K562 (cell line): ENCODE results near the gene KRT38. TPM values are rescaled to one million over a fixed set of nuclear protein-coding genes. Genes with fewer than 3 reads are reported as not detected.

ENCODE experiments used
- CREM ChIP-seq: IDR thresholded peaks from 2 replicates; pipeline ENCODE4 v1.6.1; 2014; ENCODE audit warnings: antibody characterized with exemption, low read depth
- FOXM1 ChIP-seq, 2 experiments: fragments of 450-650 bp in 1 of 2; sonication (generic) in 1 of 2; formaldehyde crosslinking in 1 of 2; IDR thresholded peaks; 2 replicates each; pipeline versions ENCODE4 v1.6.1 to v1.9.0; 2017 to 2022; ENCODE audit warnings: low read depth in 2 of 2, mild to moderate bottlenecking in 2 of 2, missing genetic modification reagents in 1 of 2, moderate library complexity in 1 of 2
- RFX7 ChIP-seq: fragments of 250-450 bp; sonication (Bioruptor Pico); IDR thresholded peaks from 2 replicates; pipeline ENCODE4 v1.5.1; 2021; ENCODE audit warnings: mild to moderate bottlenecking
- SIX5 ChIP-seq, 2 experiments: IDR thresholded peaks; 2 replicates each; pipeline ENCODE4 v1.6.1; 2011; ENCODE audit warnings: low read length in 2 of 2, borderline replicate concordance in 1 of 2, low read depth in 1 of 2, mild to moderate bottlenecking in 1 of 2, moderate library complexity in 1 of 2; ENCODE audit not compliant: insufficient read depth in 1 of 2
- THAP12 ChIP-seq: fragments of 250-450 bp; sonication (Bioruptor Pico); IDR thresholded peaks from 2 replicates; pipeline ENCODE4 v1.9.0; 2021; ENCODE audit warnings: mild to moderate bottlenecking, inconsistent platforms
- polyA plus RNA-seq, 8 experiments: library from polyadenylated mRNA; depleted of rRNA in 4 of 8; stranded (reverse) in 5 of 8; unstranded in 3 of 8; fragments of >200 nt; fragmentation: Nextera tagmentation in 2 of 8; fragmentation: Illumina TruSeq in 1 of 8; extraction: Ambion mirVana in 2 of 8; extraction: Trizol in 1 of 8; gene quantifications; 2 replicates each; pipeline versions ENCODE4 v1.2.1 to v1.2.3, GENCODE V29; 2011 to 2014; ENCODE audit warnings: inconsistent platforms in 1 of 8, missing spikeins in 1 of 8
- total RNA-seq, 7 experiments: library from RNA; depleted of rRNA in 6 of 7; stranded (reverse); fragments of >200 nt in 6 of 7; fragmentation: Illumina TruSeq in 2 of 7; extraction: Trizol in 2 of 7; gene quantifications; 2 replicates each; pipeline versions ENCODE4 v1.2.1 to v1.2.3, GENCODE V29; 2011 to 2021; ENCODE audit warnings: low replicate concordance in 1 of 7
- TF ChIP-seq, protein P1 (sequence below), 2 experiments: fragments of 150-350 bp in 1 of 2; IDR thresholded peaks; 2 replicates each; pipeline ENCODE4 v1.6.1; 2012 to 2016; ENCODE audit warnings: low read depth in 2 of 2, low read length in 2 of 2, mild to moderate bottlenecking in 1 of 2, moderate library complexity in 1 of 2
- TF ChIP-seq, protein P2 (sequence below): fragments of 250-450 bp; sonication (Bioruptor Pico); IDR thresholded peaks from 2 replicates; pipeline ENCODE4 v1.4.0; 2020

The KRT38 gene
- total and polyA plus RNA-seq, 9 of the 15 experiments (the other 6 are each of a cell fraction or from before 2014, with no cell fraction given), result not detected

DNA sequence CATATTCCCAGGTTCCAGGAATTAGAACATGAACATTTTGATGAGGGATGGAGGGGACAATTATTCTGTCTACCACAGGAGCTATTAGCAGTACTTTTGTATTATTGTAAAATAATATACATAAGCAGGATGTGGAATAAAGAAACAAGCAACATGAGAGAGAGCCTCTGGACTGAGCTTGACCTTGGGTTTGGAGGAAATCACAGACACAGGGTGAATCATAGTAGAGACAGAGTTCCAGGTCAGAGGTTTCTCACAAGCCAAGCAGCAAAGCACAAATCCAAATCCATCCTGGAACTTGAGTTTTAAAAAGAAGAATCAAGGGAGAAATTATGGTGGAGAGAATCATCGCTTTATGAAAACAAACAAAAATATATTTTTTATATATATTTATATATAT lies 48.5 kb downstream of the KRT38 start (continued):
- TF ChIP-seq THAP12 (CRISPR knock-in tag) (no peak), RFX7 (no peak), FOXM1 (IDR thresholded peaks at IDR 0.05; ENCODE audit: low read depth) (no peak), FOXM1 (CRISPR knock-in tag; IDR thresholded peaks at IDR 0.05; ENCODE audit: low read depth) (no peak), SIX5 (IDR thresholded peaks at IDR 0.05; ENCODE audit: borderline replicate concordance in 1 of 2, insufficient read depth in 1 of 2, low read depth in 1 of 2, low read length in 2 of 2) (no peak), CREM (no peak)
- TF ChIP-seq, protein P1, sequence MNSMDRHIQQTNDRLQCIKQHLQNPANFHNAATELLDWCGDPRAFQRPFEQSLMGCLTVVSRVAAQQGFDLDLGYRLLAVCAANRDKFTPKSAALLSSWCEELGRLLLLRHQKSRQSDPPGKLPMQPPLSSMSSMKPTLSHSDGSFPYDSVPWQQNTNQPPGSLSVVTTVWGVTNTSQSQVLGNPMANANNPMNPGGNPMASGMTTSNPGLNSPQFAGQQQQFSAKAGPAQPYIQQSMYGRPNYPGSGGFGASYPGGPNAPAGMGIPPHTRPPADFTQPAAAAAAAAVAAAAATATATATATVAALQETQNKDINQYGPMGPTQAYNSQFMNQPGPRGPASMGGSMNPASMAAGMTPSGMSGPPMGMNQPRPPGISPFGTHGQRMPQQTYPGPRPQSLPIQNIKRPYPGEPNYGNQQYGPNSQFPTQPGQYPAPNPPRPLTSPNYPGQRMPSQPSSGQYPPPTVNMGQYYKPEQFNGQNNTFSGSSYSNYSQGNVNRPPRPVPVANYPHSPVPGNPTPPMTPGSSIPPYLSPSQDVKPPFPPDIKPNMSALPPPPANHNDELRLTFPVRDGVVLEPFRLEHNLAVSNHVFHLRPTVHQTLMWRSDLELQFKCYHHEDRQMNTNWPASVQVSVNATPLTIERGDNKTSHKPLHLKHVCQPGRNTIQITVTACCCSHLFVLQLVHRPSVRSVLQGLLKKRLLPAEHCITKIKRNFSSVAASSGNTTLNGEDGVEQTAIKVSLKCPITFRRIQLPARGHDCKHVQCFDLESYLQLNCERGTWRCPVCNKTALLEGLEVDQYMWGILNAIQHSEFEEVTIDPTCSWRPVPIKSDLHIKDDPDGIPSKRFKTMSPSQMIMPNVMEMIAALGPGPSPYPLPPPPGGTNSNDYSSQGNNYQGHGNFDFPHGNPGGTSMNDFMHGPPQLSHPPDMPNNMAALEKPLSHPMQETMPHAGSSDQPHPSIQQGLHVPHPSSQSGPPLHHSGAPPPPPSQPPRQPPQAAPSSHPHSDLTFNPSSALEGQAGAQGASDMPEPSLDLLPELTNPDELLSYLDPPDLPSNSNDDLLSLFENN (IDR thresholded peaks at IDR 0.05; ENCODE audit: low read depth in 2 of 2, low read length in 2 of 2), result no peak
- TF ChIP-seq, protein P2, sequence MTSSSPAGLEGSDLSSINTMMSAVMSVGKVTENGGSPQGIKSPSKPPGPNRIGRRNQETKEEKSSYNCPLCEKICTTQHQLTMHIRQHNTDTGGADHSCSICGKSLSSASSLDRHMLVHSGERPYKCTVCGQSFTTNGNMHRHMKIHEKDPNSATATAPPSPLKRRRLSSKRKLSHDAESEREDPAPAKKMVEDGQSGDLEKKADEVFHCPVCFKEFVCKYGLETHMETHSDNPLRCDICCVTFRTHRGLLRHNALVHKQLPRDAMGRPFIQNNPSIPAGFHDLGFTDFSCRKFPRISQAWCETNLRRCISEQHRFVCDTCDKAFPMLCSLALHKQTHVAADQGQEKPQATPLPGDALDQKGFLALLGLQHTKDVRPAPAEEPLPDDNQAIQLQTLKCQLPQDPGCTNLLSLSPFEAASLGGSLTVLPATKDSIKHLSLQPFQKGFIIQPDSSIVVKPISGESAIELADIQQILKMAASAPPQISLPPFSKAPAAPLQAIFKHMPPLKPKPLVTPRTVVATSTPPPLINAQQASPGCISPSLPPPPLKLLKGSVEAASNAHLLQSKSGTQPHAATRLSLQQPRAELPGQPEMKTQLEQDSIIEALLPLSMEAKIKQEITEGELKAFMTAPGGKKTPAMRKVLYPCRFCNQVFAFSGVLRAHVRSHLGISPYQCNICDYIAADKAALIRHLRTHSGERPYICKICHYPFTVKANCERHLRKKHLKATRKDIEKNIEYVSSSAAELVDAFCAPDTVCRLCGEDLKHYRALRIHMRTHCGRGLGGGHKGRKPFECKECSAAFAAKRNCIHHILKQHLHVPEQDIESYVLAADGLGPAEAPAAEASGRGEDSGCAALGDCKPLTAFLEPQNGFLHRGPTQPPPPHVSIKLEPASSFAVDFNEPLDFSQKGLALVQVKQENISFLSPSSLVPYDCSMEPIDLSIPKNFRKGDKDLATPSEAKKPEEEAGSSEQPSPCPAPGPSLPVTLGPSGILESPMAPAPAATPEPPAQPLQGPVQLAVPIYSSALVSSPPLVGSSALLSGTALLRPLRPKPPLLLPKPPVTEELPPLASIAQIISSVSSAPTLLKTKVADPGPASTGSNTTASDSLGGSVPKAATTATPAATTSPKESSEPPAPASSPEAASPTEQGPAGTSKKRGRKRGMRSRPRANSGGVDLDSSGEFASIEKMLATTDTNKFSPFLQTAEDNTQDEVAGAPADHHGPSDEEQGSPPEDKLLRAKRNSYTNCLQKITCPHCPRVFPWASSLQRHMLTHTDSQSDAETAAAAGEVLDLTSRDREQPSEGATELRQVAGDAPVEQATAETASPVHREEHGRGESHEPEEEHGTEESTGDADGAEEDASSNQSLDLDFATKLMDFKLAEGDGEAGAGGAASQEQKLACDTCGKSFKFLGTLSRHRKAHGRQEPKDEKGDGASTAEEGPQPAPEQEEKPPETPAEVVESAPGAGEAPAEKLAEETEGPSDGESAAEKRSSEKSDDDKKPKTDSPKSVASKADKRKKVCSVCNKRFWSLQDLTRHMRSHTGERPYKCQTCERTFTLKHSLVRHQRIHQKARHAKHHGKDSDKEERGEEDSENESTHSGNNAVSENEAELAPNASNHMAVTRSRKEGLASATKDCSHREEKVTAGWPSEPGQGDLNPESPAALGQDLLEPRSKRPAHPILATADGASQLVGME (CRISPR knock-in tag), result no peak
